HG03139 (cell line): ENCODE results near the gene CSNK2A2.

ENCODE experiments used
- ATAC-seq: cut with Tn5 transposase; IDR thresholded peaks from one replicate; pipeline ENCODE4 v1.9.1; 2021; ENCODE audit not compliant: unreplicated experiment

CSNK2A2 gene

GRCh38 chr16:58114827-58115825 lies 82.8 kb downstream of the CSNK2A2 start:
- ATAC-seq = no peak

- ATAC-seq = no peak
Observed at GRCh38 chr16:58111302-58111627, 86.6 kb downstream of the CSNK2A2 start.

- no peak for ATAC-seq
Observed at GRCh38 chr16:58110571-58111301, 87.2 kb downstream of the CSNK2A2 start.

- ATAC-seq = no peak
Observed at GRCh38 chr16:58109881-58110280, 88.0 kb downstream of the CSNK2A2 start.

- no peak for ATAC-seq
Observed at GRCh38 chr16:58109330-58109729, 88.6 kb downstream of the CSNK2A2 start.
